Measurements from ENCODE around the gene TMPRSS13. TPM values are rescaled to one million over a fixed set of nuclear protein-coding genes. Genes with fewer than 3 reads are reported as not detected.

TMPRSS13 gene
- total RNA-seq, 4 donors from 2014 or later: not detected

GRCh38 chr11:117945047-117945810, 16.0 kb upstream of the TMPRSS13 start:
- H3K4me1 ChIP-seq: peaks cover 4 to 10% (median 6%) of the 10 kb centered on the region in 4 donors
- no peak overlapping the region for H3K27ac ChIP-seq (replicated peaks in 1 of 4)
- H3K9me3 ChIP-seq: no peaks in the 10 kb centered on the region
- H3K36me3 ChIP-seq: no peaks in the 10 kb centered on the region
- TF ChIP-seq CTCF (IDR thresholded peaks at IDR 0.05): no peak
- TF ChIP-seq POLR2AphosphoS5 (IDR thresholded peaks at IDR 0.05): no peak
- no peak for TF ChIP-seq EP300 (IDR thresholded peaks at IDR 0.05)
- TF ChIP-seq POLR2A (IDR thresholded peaks at IDR 0.05; ENCODE audit: low read depth): no peak
- WGBS: 57% methylated on average over 7 of the region's 7 CpGs
- H3K4me3 ChIP-seq: no peak overlapping the region
- H3K27me3 ChIP-seq: peaks cover 0 to 19% (median 0%) of the 10 kb centered on the region in 4 donors
- no peak for DNase-seq (ENCODE audit: extremely low spot score)
- intact Hi-C loops (cut with DNase I): loop anchor here (10.0 kb wide), 1 partner anchor 140 kb away; no protein-coding TSS in a partner anchor

DNA sequence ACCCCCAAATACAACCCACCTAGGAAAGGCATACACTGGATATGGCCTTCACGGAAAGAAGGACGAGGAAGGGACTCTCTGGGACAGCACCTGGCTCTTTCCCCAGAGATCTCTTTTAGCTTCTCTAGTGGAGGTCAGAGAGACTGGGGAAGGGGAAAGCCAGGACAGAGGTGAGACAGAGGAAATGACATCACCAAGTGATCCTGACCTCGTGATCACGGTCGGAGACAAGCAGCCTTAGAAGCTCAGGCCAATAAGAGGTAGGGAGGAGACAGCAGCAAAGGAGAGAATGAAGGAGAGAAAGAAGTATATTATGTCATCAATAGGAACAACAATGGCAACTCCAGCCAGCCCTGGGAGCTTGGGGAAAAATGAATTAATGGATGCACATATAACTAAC, 15.4 kb upstream of the TMPRSS13 start:
- no peak for DNase-seq (ENCODE audit: extremely low spot score)
- TF ChIP-seq EP300 (IDR thresholded peaks at IDR 0.05) (no peak), CTCF (IDR thresholded peaks at IDR 0.05) (no peak), POLR2A (IDR thresholded peaks at IDR 0.05; ENCODE audit: low read depth) (no peak), POLR2AphosphoS5 (IDR thresholded peaks at IDR 0.05) (no peak)
- Histone ChIP-seq H3K9me3 (no peaks in the 10 kb centered on the region), H3K4me1 (peaks cover 4 to 10% (median 6%) of the 10 kb centered on the region in 4 donors), H3K36me3 (no peaks in the 10 kb centered on the region), H3K27ac (replicated peaks in 1 of 4) (no peak overlapping the region), H3K4me3 (no peak overlapping the region), H3K27me3 (peaks cover 0 to 19% (median 0%) of the 10 kb centered on the region in 4 donors)
- 81% methylated on average over 5 of the region's 5 CpGs for WGBS
- intact Hi-C loops (cut with DNase I): loop anchor here (10.0 kb wide), 1 partner anchor 140 kb away; no protein-coding TSS in a partner anchor

- H3K27ac ChIP-seq (replicated peaks in 1 of 4): no peak overlapping the region
- WGBS: 80% methylated on average over 6 of the region's 6 CpGs
- no peak for DNase-seq (ENCODE audit: extremely low spot score)
- no peaks in the 10 kb centered on the region for H3K36me3 ChIP-seq
- no peaks in the 10 kb centered on the region for H3K9me3 ChIP-seq
- no peak overlapping the region for H3K4me3 ChIP-seq
- TF ChIP-seq POLR2AphosphoS5 (IDR thresholded peaks at IDR 0.05): no peak
- TF ChIP-seq CTCF (IDR thresholded peaks at IDR 0.05): no peak
- TF ChIP-seq EP300 (IDR thresholded peaks at IDR 0.05): no peak
- TF ChIP-seq POLR2A (IDR thresholded peaks at IDR 0.05; ENCODE audit: low read depth): no peak
- H3K27me3 ChIP-seq: peaks cover 0 to 1% (median 0%) of the 10 kb centered on the region in 4 donors
- H3K4me1 ChIP-seq: peaks cover 4 to 8% (median 6%) of the 10 kb centered on the region in 4 donors
- intact Hi-C loops (cut with DNase I): loop anchor here (10.0 kb wide), 1 partner anchor 137 kb away; no protein-coding TSS in a partner anchor
Observed at GRCh38 chr11:117941976-117942654, 12.9 kb upstream of the TMPRSS13 start.

- Histone ChIP-seq H3K4me1 (peaks cover 0 to 5% (median 3%) of the 10 kb centered on the region in 4 donors), H3K27me3 (no peaks in the 10 kb centered on the region), H3K4me3 (no peak overlapping the region), H3K36me3 (no peaks in the 10 kb centered on the region), H3K9me3 (no peaks in the 10 kb centered on the region), H3K27ac (replicated peaks in 1 of 4) (no peak overlapping the region)
- intact Hi-C loops (cut with DNase I): loop anchor here (10.0 kb wide), 1 partner anchor 136 kb away; no protein-coding TSS in a partner anchor
- WGBS: 82% methylated on average over 4 of the region's 4 CpGs
- TF ChIP-seq POLR2A (IDR thresholded peaks at IDR 0.05; ENCODE audit: low read depth): no peak
- no peak for TF ChIP-seq POLR2AphosphoS5 (IDR thresholded peaks at IDR 0.05)
- no peak for TF ChIP-seq EP300 (IDR thresholded peaks at IDR 0.05)
- no peak for TF ChIP-seq CTCF (IDR thresholded peaks at IDR 0.05)
- peak; percentile 86 for DNase-seq (ENCODE audit: extremely low spot score)
Observed at GRCh38 chr11:117941163-117941707, 12.0 kb upstream of the TMPRSS13 start.
